CD4-positive, alpha-beta T cell treated with Interleukin-4 for 4 hours (primary cell): Measurements from ENCODE around the gene HCFC1.

Experiments used
- DNase-seq: peaks from one replicate; pipeline ENCODE4 v3.0.0-alpha.2; 2020

The HCFC1 gene

DNA sequence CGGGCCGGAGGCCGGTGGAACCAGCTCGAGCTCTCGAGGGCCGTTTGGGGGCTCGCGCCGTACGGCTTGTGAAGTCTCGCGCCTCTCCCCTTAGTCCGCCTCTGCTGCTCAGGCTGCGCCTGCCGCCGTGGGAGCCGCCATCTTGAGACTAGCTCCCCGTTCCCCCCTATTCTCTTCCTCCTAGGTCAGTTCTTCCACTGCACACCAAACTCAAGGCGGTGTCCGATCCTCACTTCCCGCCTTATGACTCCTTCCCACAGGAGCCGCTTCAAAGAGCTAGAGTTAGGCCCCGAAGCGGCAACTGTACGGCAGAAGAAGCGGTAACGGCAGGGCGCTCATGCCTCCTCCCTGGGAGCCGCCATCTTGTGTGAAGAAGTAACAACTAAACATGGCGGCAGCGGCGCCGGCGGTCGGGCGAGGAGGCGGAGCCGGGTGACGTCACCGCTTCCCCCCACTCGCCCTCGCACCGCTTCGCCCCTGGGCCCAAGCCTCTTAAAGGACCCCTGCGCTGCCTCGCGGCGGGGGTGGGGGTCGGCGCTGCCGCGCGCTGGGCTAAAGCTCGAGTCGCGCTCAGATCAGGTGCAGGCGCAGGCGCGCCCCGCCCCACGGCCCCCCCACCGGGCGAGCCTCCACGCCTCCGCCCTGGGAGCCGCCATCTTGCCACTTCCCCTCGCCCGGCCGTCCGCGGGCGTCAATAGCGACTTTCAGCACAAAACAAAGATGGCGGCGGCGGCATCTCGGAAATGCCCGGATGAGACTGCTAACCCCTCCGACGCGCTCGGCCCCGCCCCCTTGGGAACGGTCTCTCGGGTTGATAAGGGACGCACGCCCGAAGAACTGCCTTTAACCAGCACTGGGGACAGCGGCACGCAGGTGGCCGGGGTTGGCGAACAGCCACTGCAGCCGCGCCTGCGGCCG lies at the start of gene HCFC1:
HCFC1 (minus strand) TSS at position 369 of the 918 bp plus-strand sequence. CDS start 978 bp downstream, outside the sequence.
- peak; percentile 93 for DNase-seq

DNA sequence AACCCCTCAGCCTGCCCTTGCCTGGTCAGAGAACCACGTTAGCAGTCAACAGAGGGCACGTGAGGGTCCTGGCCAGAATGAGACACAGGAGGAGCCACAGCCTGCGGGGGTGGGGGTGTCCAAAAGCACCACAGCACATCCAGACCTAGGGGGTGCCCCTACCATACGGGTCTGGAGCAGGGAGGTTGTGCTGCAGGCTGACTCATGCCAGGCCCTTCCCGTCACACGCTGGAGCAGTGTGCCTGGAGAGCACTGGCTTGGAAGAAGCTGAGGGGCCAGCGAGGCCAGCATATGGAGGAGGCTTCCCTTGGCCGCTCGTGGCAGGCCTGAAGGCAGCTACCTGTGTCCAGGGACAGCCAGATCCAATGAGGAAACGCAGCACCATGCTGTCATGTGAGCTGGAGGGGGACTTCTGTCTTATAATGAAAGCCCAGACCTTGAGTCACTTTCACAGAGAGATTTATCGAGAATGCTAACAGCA lies 49.6 kb upstream of the HCFC1 start:
- DNase-seq, result no peak

DNA sequence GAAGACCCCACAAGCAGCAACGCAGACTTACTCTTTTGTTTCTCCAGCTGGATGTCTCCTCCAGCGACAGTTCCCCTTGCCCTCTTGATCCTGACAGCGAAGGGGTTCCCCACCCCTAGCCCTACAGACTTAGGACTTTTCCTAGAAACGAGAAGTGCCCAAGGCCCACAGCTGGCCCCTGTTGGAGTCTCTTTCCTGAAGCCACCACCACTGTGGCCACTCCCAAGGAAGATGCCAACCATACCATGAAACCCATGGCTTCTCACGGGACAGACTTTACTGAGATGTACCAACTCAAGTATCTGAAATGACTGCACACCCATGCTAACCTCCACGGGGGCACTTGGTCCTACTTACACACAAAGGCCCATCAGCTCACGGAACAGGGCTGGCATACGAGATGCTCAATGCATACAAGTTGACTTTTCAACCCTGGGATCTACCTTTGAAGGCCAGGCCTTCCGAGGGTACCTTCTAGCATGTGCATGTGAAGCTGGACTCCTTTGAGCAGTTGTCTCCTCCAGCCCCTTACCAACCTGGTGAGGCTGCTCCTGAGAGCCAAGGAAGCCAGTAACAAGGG lies 49.0 kb upstream of the HCFC1 start:
- DNase-seq, result no peak

DNA sequence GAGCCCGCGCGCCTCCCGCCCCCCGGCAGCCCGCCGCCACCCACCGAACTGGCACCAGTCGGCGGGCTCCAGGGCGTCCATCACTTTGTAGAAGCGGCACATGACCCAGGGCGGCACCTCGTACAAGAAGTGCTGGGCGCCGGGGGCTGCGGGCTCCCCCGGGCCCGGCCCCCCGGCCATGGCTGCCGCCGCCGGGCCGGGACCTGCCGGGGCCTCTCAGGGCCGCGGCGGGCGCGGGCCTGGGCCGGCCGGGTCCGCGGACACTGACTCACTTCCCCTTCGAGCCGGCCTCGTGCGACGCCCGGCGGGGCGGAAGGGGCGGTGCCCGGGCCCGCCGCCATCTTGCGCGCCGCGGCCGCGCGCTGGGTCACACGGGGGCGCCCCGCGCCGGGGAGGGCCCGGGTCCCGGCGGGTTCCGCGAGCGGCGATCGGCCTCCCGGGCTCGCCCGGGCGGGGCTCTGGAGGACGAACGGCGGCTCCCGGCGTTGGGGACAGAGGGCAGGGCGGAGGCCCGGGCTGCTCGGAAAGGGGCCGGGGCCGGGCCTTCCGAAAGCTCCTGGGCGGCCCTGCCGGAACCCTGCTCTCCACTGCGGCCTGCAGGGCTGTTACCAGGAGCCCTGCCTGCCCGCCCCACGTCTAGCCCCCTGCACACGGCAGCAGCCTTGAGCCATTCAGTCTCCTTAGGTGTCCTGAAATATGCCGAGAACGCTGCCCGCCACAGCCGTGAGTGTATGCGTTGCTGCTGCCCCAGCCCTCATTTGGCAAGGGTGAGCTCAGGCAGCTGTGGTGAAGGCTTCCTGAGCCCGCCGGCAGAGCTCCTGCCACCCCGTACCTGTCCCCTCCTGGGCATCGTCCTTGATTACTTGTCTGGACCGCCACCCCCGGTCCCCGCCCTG lies 48.3 kb upstream of the HCFC1 start, which contains the start of gene IRAK1:
IRAK1 (minus strand) TSS at position 270 of the 896 bp plus-strand sequence; CDS start at position 180, 90 bp downstream.
- DNase-seq, result peak; percentile 34

DNA sequence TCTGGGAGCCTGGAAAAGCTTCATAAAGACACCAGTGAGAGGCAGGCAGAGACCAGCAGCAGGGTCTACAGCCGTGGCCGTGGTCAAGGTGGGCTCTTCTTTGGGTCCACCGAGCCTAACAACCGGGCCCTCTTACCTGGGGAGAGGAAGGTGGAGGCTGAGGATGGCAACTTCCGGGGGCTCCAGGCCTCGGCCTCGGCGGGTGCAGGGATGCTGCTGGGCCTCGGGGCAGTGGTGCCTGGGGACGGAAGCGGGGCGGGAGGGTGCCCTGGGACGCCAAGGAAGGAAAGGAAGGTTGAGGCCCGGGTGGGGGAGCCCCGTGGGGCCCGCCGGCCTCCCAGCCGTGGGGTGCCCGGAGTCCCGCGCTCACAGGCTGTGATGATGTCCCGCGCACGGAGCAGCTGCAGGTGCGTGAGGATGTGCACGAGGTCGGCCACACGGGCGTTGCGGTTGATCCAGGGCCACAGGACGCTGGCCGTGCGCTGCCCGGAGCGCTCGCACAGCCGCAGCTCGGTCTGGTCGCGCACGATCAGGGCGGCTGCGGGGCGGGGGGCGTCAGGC lies 47.5 kb upstream of the HCFC1 start:
- no peak for DNase-seq

DNA sequence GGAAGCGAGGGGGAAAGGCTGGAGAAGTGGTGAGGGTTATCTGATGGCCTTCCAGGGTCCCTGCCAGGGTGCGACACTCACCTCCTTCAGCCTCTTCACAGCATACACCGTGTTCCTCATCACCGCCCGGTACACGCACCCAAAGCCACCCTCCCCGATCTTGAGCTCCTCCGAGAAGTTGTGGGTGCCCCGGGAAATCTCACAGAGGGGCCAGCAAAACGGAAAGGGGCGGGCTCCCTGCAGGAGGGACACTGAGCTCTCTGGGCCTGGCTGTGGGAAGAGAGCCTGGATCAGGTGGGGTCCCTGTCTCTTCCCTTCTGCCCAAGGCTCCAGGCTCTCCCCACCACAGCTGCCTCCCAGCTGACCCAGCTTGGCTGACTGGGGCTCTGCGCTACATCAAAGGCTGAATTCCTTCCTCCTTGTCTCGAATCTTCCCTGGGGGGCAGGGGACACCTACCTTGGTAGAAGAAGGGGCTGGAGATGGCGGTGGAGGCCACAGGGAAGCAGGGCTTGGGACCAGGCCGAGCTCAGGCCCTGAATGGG lies 47.0 kb upstream of the HCFC1 start:
- DNase-seq, result no peak

DNA sequence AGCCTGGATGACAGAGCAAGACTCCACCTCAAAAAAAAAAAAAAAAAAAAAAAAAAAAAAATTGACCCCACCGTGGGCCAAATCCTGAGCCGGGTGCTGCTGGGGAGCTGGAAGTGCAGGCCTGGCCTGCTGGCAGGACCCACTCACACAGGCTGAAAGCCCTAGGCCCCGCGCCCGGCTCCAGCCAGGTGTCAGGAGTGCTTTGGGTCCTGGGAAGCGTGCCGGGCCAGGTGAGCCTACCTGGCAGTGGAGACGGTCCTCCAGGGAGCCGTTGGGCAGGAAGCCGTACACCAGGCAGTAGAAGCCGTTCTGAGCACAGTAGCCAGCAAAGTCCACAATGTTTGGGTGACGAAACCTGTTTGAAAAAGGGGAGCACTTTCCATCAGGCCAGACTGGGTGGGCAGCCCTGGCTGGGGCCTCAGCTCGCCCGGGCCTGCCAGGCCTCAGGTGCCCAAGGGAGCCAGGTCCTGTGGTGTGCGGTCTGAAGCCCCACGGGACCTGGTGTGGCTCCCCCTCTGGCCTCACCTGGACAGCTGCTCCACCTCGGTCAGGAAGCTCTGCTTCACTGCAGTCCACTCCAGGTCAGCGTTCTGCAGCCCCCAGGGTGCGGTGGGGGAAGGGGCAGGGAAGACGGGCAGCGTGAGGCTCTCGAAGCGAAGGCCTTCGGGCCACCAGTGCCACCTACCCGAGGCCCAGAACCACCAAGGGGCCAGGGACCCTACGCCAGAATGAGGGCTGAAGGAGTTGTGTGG lies 46.3 kb upstream of the HCFC1 start:
- no peak for DNase-seq

DNA sequence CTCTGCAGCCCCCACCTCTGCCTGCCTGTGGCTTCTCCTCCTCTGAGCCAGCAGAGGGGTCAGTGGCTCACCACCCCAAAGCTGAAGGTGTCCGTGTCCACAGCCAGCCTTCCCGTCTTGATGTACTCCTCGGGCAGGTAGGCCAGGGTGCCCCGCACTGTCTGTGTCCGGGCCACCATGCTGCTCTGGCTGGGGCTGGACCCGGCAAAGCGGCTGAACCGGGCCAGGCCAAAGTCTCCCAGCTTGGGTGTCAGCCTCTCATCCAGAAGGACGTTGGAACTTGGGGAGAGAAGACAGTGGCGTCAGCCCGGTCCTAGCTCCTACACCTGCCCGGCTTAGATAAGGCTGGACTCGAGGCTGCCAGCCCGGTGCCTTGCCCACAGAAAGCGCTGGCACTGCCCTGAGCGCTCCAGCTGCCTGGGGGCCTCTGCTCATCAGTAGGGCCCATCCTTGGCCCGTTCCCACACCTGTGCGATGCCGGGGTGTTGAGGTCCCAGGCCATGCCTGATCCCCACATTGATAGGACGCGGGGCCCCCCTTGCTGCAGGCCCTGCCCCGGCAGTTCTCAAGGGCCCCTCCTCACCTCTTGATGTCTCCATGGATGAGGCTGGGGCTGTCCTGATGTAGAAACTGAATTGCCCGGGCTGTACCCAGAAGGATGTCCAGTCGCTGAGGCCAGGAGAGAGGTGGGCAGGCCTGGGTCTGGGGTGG lies 44.9 kb upstream of the HCFC1 start:
- DNase-seq, result no peak

DNA sequence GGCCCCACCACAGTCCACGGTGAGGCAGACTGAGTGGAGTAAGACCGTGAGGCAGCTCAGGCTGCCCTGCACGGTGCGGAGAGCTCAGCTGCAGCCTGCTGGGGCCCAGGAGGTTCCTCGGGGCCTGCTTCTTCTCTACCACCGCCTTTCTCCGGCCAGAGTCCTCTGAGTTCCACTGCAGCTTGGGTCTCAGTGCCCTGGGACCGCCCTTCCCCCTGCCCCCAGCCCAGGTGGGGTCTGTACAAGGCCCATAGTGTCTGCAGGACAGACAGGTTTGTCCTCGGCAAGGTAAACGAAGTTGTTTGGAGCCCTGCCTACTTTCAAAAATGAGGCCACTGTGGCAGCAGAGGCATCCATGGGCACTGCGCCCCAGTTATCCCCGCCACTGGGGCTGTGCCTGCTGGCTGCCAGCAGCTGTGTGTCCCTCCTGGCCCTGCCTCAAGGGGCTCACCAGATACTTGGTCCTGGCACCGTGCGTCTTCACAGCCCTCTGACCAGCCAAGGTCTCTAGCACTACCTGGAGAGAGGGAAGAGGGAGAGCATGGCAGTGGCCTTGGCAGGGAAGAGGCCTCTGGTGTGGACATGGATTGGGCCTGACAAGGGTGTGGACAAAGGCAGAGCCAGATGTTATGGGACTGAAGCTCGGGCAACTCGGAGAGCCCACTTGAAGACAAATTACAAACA lies 44.1 kb upstream of the HCFC1 start:
- DNase-seq, result no peak

DNA sequence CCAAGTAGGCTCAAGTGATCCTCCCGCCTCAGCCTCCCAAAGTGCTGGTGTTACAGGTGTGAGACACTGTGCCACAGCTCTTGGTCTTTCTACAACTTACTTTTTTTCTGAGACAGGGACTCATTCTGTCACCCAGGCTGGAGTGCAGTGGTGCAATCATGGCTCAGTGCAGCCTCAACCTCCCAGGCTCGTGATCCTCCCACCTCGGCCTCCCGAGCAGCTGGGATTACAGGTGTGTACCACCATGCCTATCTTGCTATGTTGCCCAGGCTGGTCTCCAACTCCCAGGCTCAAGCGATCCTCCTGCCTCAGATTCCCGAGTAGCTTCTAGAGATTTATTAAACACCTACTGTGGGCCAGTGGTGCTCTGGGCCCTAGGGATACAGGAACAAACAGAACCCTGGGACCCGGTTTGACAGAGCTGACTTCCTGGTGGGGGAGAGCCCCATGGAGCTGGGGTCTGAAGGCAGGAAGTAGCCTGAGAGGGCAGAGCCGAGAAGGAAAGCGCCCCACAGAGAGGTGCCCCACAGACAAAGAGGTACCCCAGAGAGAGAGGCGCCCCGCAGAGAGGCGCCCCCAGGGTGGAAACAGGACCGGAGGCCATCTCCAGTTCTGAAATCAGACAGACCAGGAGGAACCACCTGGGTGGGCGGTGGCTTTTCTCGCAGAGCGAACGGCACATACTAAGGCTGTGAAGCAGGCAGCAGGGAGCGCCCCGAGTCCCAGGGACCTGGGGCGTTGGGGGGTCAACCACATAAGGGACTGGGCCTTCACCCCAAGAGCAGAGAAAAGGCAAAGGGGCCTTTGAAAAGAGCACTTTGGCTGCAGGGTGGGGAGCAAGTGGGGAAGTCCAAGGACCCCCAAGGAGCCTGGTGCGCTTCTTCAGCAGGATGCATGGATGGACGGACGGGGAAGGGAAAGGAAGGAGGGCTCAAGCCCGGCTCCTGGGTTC lies 43.1 kb upstream of the HCFC1 start:
- DNase-seq, result no peak

DNA sequence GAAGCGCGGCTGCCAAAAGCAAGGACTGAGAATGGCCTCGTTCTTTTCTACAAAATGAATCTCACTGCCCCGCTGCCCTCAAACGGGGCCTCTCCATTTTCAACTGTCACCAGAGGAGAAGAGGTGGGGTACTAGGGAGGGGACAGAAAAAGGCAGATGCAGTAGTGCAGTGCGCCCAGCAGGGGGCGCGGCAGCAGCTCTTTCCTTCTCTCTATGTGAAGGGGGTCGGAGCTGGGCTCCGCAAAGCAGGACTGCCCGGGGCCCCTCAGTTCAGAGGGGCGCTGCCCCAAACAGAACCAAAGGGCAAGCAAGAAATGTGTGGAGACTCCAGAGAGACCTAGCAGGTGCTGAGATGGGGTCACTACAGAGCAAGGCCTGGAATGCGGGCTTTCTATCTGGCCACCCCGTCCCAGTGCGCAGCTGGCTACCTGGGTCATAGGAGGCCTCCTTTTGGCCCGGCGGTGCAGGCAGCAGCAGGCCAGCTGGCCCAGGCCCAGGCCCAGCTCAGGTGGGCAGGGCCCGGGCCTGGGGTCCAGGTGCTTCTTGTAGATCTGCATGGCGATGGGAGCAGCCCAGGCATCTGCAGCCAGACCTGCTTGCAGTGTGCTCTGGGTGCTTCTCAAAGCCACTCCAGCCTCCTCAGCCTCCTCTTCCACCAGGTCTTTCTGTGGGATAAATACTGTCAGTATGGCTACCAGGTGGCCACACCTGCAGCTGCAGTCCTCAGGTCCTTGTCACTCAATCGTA lies 42.2 kb upstream of the HCFC1 start:
- peak; percentile 38 for DNase-seq

DNA sequence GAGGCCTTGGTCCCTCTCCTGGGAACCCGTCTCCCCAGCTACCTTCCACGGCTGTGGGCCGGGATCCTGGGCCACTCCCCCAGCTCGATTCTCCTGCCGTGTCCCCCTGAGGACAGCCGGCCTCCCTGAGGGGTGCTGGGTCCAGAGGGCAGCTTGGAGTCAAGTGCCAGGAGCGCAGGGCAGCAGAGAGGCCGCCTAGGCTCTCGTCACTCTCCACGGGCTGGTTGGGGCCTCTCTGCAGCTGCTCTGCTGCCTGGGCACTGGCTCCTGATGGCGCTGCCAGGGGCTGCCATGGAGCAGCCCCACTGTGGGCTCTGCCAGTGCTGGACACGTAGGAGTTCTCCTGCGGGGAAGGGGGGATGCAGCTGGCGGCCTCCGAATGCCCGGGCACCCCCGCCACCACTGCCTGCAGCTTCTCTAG lies 41.4 kb upstream of the HCFC1 start:
- no peak for DNase-seq

DNA sequence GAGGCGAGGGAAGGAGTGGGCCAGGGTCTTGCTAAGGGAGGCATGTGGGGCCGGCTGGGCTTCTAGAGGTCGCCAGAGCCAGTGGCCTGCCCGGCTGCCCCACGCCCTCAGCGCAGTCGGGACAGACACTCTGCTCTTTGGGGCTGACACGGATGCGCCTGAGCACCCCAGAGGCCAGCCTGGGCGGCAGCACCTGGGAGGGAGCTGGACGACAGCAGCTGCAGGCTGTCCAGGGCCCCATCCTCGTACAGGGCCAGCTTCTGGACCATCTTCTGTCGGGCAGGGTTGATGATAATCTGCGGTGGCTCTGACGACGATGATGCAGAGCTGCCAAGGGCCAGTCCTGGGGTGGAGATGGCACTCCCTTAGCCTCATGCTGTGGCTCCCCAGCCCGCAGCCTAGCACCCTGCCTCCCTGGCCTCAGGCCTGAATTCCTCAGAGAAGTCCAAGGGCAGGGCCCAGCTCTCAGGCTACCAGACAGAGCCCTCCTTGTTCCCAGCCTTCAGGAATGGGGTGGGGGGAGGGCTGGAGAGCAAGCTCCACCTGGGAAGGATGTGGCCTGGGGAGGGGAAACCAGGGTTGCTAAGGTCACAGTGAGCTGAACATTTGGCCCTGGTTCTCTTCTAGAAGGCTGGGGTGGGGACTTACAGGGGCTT lies 40.8 kb upstream of the HCFC1 start:
- no peak for DNase-seq

DNA sequence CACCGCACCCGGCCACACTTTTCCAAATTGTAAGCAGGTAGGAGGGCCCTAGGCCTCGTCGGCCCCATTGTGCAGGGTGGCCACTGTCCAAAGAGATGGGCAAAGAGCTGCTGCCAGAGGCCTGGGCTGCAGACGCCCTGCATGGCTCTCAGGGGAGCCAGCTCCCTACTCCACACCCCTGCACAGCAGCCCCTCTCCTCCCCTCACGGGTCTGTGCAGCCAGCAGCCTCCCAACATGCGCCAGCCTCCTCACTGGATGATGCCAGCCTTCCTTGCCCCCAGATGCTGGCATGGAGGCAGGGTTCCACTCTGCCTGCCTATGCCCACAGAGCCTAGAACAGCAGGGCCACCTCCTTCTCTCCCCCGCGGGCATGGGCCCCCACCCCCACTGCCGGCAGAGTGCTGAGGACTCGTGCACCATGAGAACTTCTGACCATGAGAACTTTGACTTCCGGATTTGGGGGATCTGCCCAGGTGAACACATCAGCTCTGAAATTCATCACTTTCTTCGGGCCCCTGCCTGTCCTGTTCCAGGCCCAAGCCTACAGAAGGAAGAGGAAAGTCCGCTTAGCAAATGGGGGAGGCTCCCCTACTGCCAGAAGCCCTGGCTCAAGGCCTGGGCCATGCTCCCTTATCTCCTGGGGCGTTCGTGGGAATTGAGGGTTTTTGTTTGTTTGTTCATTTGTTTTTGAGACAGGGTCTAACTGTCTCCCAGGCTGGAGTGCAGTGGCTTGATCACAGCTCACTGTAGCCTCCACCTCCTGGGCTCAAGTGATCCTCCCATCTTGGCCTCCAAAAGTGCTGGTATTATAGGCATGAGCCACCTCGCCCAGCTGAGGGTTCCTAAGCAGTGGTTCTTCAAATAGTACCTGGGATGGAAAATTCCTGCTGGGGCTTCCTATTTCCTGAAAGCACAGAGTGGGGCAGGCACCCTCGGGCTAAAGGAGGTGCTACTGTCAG lies 40.0 kb upstream of the HCFC1 start:
- DNase-seq, result no peak

DNA sequence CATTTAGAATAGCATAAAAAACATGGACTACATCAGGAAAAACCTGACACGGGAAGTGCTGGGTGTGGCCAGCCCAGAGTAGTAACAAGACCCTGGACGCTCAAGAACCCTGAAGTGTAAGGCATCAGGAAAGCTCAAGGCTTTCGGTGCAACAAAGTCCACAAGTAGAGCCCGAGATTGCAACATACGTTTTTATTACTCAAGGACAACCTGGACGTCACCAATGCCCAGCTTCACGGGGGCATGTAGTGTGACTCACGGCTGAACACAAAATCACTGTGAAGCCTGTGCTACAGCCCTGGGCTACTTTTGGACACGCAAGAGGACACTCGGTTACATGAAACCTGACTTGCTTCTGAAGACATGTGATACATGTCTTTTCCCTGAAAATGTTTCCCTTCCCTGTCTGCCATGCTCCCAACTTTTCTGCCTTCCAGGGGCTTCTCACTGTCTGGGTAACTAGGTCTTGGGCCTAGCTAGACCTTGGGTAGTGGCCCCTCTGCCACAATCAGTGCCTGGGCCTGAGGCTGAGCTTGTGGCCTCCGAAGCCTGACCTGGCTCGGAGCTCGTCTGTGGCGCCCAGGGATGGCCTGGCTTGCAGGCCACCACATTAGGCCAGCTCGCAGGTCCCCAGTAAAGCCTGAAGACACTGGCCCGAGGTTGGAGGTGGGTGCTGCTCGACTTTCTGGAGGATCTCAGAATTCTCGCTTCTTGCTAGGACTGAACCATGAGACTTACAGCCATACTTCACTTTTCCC lies 38.9 kb upstream of the HCFC1 start:
- DNase-seq, result no peak

DNA sequence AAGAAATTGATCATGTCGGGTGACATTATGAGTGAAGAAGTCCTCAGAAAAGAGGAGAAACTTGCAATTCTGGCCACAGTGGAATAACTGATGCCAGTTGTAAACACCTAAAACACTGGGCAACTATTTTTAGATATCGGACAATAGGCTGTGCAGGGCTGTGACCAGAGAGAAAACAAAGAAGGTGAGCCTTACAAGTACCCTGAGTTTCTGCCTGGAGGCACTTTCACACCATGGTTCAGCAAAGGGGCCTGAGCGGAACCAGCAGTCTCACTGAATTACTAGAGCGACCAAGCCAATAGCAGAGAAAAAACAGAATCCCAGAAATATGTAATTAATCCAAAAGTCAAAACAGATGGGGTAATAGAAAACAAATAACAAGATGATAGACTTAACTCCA lies 36.9 kb upstream of the HCFC1 start:
- DNase-seq, result no peak
